HepG2 (cell line): ENCODE results near the gene PBOV1. TPM values are rescaled to one million over a fixed set of nuclear protein-coding genes. Genes with fewer than 3 reads are reported as not detected.

Experiments
- ATAC-seq: fragments of 200-7000 bp; cut with Tn5 transposase; 3 replicates; pipeline ENCODE4 v1.9.1; 2020; ENCODE audit warnings: mild to moderate bottlenecking, moderate library complexity
- Bru-seq: library from RNA; stranded (reverse); fragments of 400-500 nt; gene quantifications from one replicate; lab custom pipeline; 2021; lab: Mats Ljungman, UMichigan
- BruChase-seq, 2 experiments: library from RNA; stranded (reverse); fragments of 400-500 nt; gene quantifications; one replicate each; lab custom pipeline; 2021; lab: Mats Ljungman, UMichigan
- BruUV-seq: library from RNA; stranded (reverse); fragments of 400-500 nt; replicated peaks from 2 replicates; lab custom pipeline; 2021; lab: Mats Ljungman, UMichigan
- CTCF ChIA-PET: fragments of 300-600 bp; formaldehyde crosslinking; extraction: SDS; loops from one replicate; lab custom pipeline; 2021; ENCODE audit warnings: low total read pairs, inconsistent platforms, low intra/inter-chr PET ratio; lab: Yijun Ruan, JAX
- POLR2A ChIA-PET: fragments of 350-600 bp; sonication (Branson Sonifier 250); formaldehyde crosslinking; loops from one replicate; lab custom pipeline; 2020; ENCODE audit warnings: antibody characterized with exemption, inconsistent platforms; lab: Yijun Ruan, JAX
- DNase-seq: peaks from one replicate; pipeline ENCODE4 v3.0.0-alpha.2; 2015; ENCODE audit warnings: low spot score
- FAIRE-seq: peaks from 3 replicates; lab custom pipeline; 2011; peaks lifted over from hg19 to GRCh38; lab: Jason Lieb, UNC
- H2AFZ ChIP-seq: one replicate; pipeline ENCODE4 v1.6.1; 2011; ENCODE audit warnings: low read length, inconsistent platforms
- H3K27ac ChIP-seq: fragments of 300-600 bp; 3 replicates; pipeline ENCODE4 v1.8.0; 2011; ENCODE audit warnings: mixed run types, mild to moderate bottlenecking, mixed read lengths, low read length, inconsistent platforms; ENCODE audit not compliant: insufficient read depth; ENCODE audit errors: extremely low read length
- H3K27me3 ChIP-seq, 2 experiments: fragments of 200-600 bp in 1 of 2; 2 replicates in 1 of 2; 3 replicates in 1 of 2; pipeline versions ENCODE4 v1.6.0 to v1.8.0; 2011; ENCODE audit warnings: low read length in 2 of 2, mild to moderate bottlenecking in 2 of 2, moderate library complexity in 2 of 2, inconsistent platforms in 1 of 2; ENCODE audit not compliant: insufficient read depth in 2 of 2, control insufficient read depth in 1 of 2
- H3K36me3 ChIP-seq, 2 experiments: fragments of 200-600 bp in 1 of 2; replicated peaks in 1 of 2; 2 replicates in 1 of 2; 3 replicates in 1 of 2; pipeline versions ENCODE4 v1.5.1 to v1.8.0; 2011; ENCODE audit warnings: low read length in 2 of 2, inconsistent platforms in 1 of 2; ENCODE audit not compliant: insufficient read depth in 2 of 2, control insufficient read depth in 1 of 2
- H3K4me1 ChIP-seq: 2 replicates; pipeline ENCODE4 v1.5.1; 2012; ENCODE audit warnings: low read length, inconsistent platforms; ENCODE audit not compliant: insufficient read depth
- H3K4me2 ChIP-seq: 2 replicates; pipeline ENCODE4 v1.6.0; 2011; ENCODE audit warnings: low read depth, low read length, inconsistent platforms
- H3K4me3 ChIP-seq, 3 experiments: fragments of 200-600 bp in 1 of 3; sonication (generic), shearing (Covaris generic) in 1 of 3; replicated peaks in 1 of 3; 2 replicates each; pipeline ENCODE4 v1.5.1; 2011 to 2016; ENCODE audit warnings: low read length in 3 of 3, inconsistent platforms in 2 of 3, low read depth in 2 of 3, mild to moderate bottlenecking in 2 of 3, control low read depth in 1 of 3, mixed read lengths in 1 of 3; ENCODE audit not compliant: insufficient read depth in 1 of 3
- H3K79me2 ChIP-seq: one replicate; pipeline ENCODE4 v1.6.1; 2011; ENCODE audit warnings: low read length, inconsistent platforms; ENCODE audit not compliant: insufficient read depth
- H3K9ac ChIP-seq: 2 replicates; pipeline ENCODE4 v1.6.0; 2011; ENCODE audit warnings: mild to moderate bottlenecking, low read depth, low read length, inconsistent platforms; ENCODE audit not compliant: insufficient read depth
- H3K9me3 ChIP-seq: 2 replicates; pipeline ENCODE4 v1.5.1; 2012; ENCODE audit warnings: mild to moderate bottlenecking, low read length
- H4K20me1 ChIP-seq: 2 replicates; pipeline ENCODE4 v1.6.0; 2011; ENCODE audit warnings: inconsistent platforms, mild to moderate bottlenecking, low read length, moderate library complexity; ENCODE audit not compliant: insufficient read depth
- BORCS8-MEF2B ChIP-seq: sonication (generic); formaldehyde crosslinking; IDR thresholded peaks from 2 replicates; pipeline ENCODE4 v1.8.0; 2022; ENCODE audit warnings: mild to moderate bottlenecking, missing genetic modification reagents
- DNMT3B ChIP-seq: conservative IDR thresholded peaks from 2 replicates; pipeline ENCODE4 v1.6.1; 2016; ENCODE audit warnings: missing biosample characterization, control low read depth
- HOXA3 ChIP-seq: sonication (generic); formaldehyde crosslinking; IDR thresholded peaks from 2 replicates; pipeline ENCODE4 v1.5.0; 2020; ENCODE audit warnings: missing genetic modification reagents
- MYNN ChIP-seq: sonication (generic); formaldehyde crosslinking; IDR thresholded peaks from 2 replicates; pipeline ENCODE4 v1.4.0; 2020; ENCODE audit warnings: mild to moderate bottlenecking, low read depth, missing genetic modification reagents
- PHF20 ChIP-seq: sonication (generic); formaldehyde crosslinking; IDR thresholded peaks from 2 replicates; pipeline ENCODE4 v1.5.0; 2020; ENCODE audit warnings: mild to moderate bottlenecking, missing genetic modification reagents
- RORA ChIP-seq: sonication (generic); formaldehyde crosslinking; IDR thresholded peaks from 2 replicates; pipeline ENCODE4 v1.5.0; 2020; ENCODE audit warnings: mild to moderate bottlenecking, missing genetic modification reagents, moderate library complexity
- TRIM22 ChIP-seq: fragments of 450-650 bp; IDR thresholded peaks from 2 replicates; pipeline ENCODE4 v1.6.1; 2017
- ZBTB42 ChIP-seq: sonication (generic); formaldehyde crosslinking; IDR thresholded peaks from 2 replicates; pipeline ENCODE4 v1.5.0; 2020; ENCODE audit warnings: mild to moderate bottlenecking, missing genetic modification reagents
- ZNF124 ChIP-seq: sonication (generic); formaldehyde crosslinking; IDR thresholded peaks from 2 replicates; pipeline ENCODE4 v1.4.0; 2020; ENCODE audit warnings: missing genetic modification reagents
- ZNF484 ChIP-seq: sonication (generic); formaldehyde crosslinking; IDR thresholded peaks from 2 replicates; pipeline ENCODE4 v1.5.1; 2020; ENCODE audit warnings: mild to moderate bottlenecking, low read depth, missing genetic modification reagents, borderline replicate concordance
- ZNF674 ChIP-seq: sonication (generic); formaldehyde crosslinking; IDR thresholded peaks from 2 replicates; pipeline ENCODE4 v1.5.0; 2020; ENCODE audit warnings: low read depth, mild to moderate bottlenecking, missing genetic modification reagents
- WGBS: methylation state at CpG from one replicate; pipeline ENCODE4 v1.1.6; 2017; ENCODE audit warnings: low lambda C conversion rate; 5-methylcytosine and 5-hydroxymethylcytosine counted together
- in situ Hi-C: cut with HindIII; loops from 2 replicates; pipeline ENCODE4 v1.10.0; 2017; ENCODE audit warnings: low pct_unique_long_range_greater_than_20kb; ENCODE audit not compliant: extremely low pct_ligation_motif_present
- intact Hi-C: fragments of 100-400 bp; cut with micrococcal nuclease; formaldehyde crosslinking; loops from one replicate; pipeline ENCODE4 v1.10.0; 2022; ENCODE audit not compliant: unreplicated experiment
- long read RNA-seq, 2 experiments: library from RNA in 1 of 2; library from polyadenylated mRNA in 1 of 2; stranded (forward) in 1 of 2; unstranded in 1 of 2; transcript quantifications; one replicate each; pipeline ENCODE4 v2.0.0, GENCODE V29; 2019 to 2022
- polyA minus RNA-seq, 3 experiments: library from RNA; depleted of rRNA, polyadenylated mRNA; stranded (reverse); fragments of >200 nt; gene quantifications; 2 replicates each; pipeline ENCODE4 v1.2.3, GENCODE V29; 2011; ENCODE audit warnings: low replicate concordance in 1 of 3
- polyA plus RNA-seq, 8 experiments: library from polyadenylated mRNA; depleted of rRNA in 3 of 8; stranded (reverse) in 7 of 8; unstranded in 1 of 8; fragments of >200 nt; fragmentation: Illumina TruSeq in 4 of 8; extraction: Trizol in 4 of 8; gene quantifications; 2 replicates each; pipeline versions ENCODE4 v1.2.1 to v1.2.3, GENCODE V29; 2011 to 2016; ENCODE audit warnings: low read depth in 4 of 8, missing spikeins in 1 of 8, mixed read lengths in 1 of 8; ENCODE audit not compliant: insufficient read depth in 1 of 8
- total RNA-seq, 5 experiments: library from RNA; depleted of rRNA; stranded (reverse); fragments of >200 nt; fragmentation: Illumina TruSeq; extraction: Trizol; gene quantifications; 2 replicates each; pipeline ENCODE4 v1.2.3, GENCODE V29; 2016; ENCODE audit warnings: low read depth in 1 of 5

The PBOV1 gene
- total RNA-seq (2016; rRNA removed; fragmentation: Illumina TruSeq; extraction: Trizol): not detected in 2 replicates
- total RNA-seq (2016; cell fraction: cytosol; rRNA removed; fragmentation: Illumina TruSeq; extraction: Trizol; ENCODE audit: low read depth): not detected in 2 replicates
- total RNA-seq (2016; cell fraction: insoluble cytoplasmic fraction; rRNA removed; fragmentation: Illumina TruSeq; extraction: Trizol): not detected in 2 replicates
- total RNA-seq (2016; cell fraction: membrane; rRNA removed; fragmentation: Illumina TruSeq; extraction: Trizol): not detected in 2 replicates
- total RNA-seq (2016; cell fraction: nucleus; rRNA removed; fragmentation: Illumina TruSeq; extraction: Trizol): not detected in 2 replicates
- polyA plus RNA-seq (2011; rRNA removed): not detected in 2 replicates
- not detected in 2 replicates for polyA plus RNA-seq (2011; cell fraction: cytosol; rRNA removed)
- polyA plus RNA-seq (2011; cell fraction: nucleus; rRNA removed): not detected in 2 replicates
- not detected in 2 replicates for polyA plus RNA-seq (2012)
- polyA plus RNA-seq (2016; cell fraction: cytosol; fragmentation: Illumina TruSeq; extraction: Trizol; ENCODE audit: low read depth): not detected in 2 replicates
- polyA plus RNA-seq (2016; cell fraction: insoluble cytoplasmic fraction; fragmentation: Illumina TruSeq; extraction: Trizol; ENCODE audit: low read depth): not detected in 2 replicates
- not detected in 2 replicates for polyA plus RNA-seq (2016; cell fraction: membrane; fragmentation: Illumina TruSeq; extraction: Trizol; ENCODE audit: low read depth)
- polyA plus RNA-seq (2016; cell fraction: nucleus; fragmentation: Illumina TruSeq; extraction: Trizol; ENCODE audit: insufficient read depth, low read depth): not detected in 2 replicates
- polyA minus RNA-seq (2011; rRNA and poly(A)+ RNA removed; ENCODE audit: low replicate concordance): not detected in 2 replicates
- polyA minus RNA-seq (2011; cell fraction: cytosol; rRNA and poly(A)+ RNA removed): not detected in 2 replicates
- polyA minus RNA-seq (2011; cell fraction: nucleus; rRNA and poly(A)+ RNA removed): not detected in 2 replicates
- not detected for Bru-seq, nascent RNA
- BruChase-seq, experiment 1, labeled RNA remaining after a 6-hour chase: not detected
- not detected for BruChase-seq, experiment 2, labeled RNA remaining after a 2-hour chase
- long read RNA-seq, experiment 1: 0 reads
- long read RNA-seq, experiment 2: 0 reads

GRCh38 chr6:138218449-138218848 is at the start of gene PBOV1:
TSS of gene PBOV1 (minus strand) at chr6:138218491. CDS start at chr6:138218395, 96 bp downstream.
- intact Hi-C loops: no loop called here
- WGBS: 41% methylated on average over 2 of the region's 2 CpGs
- H3K27ac ChIP-seq: no peak within 1 kb of the TSS
- no peak within 1 kb of the TSS for H3K4me3 ChIP-seq
- H3K36me3 ChIP-seq: no peaks in the 10 kb centered on the region
- DNase-seq: no peak
- ChIA-PET CTCF (no interaction called here), POLR2A (no interaction called here)
- ATAC-seq: no peak
- H3K79me2 ChIP-seq: no peaks in the 10 kb centered on the region
- no peaks in the 10 kb centered on the region for H4K20me1 ChIP-seq
- H3K4me2 ChIP-seq: no peak within 1 kb of the TSS
- no peaks in the 10 kb centered on the region for H3K9me3 ChIP-seq
- H3K9ac ChIP-seq: no peak within 1 kb of the TSS
- in situ Hi-C loops: no loop called here
- H2AFZ ChIP-seq: no peak within 1 kb of the TSS
- no peak for FAIRE-seq
- BruUV-seq: no TSS peak
- H3K4me1 ChIP-seq: peaks cover 29% of the 10 kb centered on the region
- no peaks in the 10 kb centered on the region for H3K27me3 ChIP-seq
- no peak for TF ChIP-seq MYNN
- TF ChIP-seq RORA (CRISPR knock-in tag): no peak
- no peak for TF ChIP-seq HOXA3 (CRISPR knock-in tag)
- no peak for TF ChIP-seq DNMT3B
- TF ChIP-seq TRIM22: no peak
- no peak for TF ChIP-seq BORCS8-MEF2B
- no peak for TF ChIP-seq ZNF484 (CRISPR knock-in tag)
- TF ChIP-seq PHF20 (CRISPR knock-in tag): no peak
- TF ChIP-seq ZBTB42: no peak
- no peak for TF ChIP-seq ZNF674
- no peak for TF ChIP-seq ZNF124 (CRISPR knock-in tag)
- TF ChIP-seq, all 625 proteins: peak for 0
